HG02588 (cell line): ENCODE results near the gene MRFAP1L1.

Source experiments
- ATAC-seq: cut with Tn5 transposase; IDR thresholded peaks from one replicate; pipeline ENCODE4 v1.9.1; 2021; ENCODE audit warnings: mild to moderate bottlenecking, moderate library complexity; ENCODE audit not compliant: unreplicated experiment

MRFAP1L1 gene

GRCh38 chr4:6663596-6664393, 45.9 kb downstream of the MRFAP1L1 start:
- no peak for ATAC-seq

GRCh38 chr4:6662591-6662990, 47.1 kb downstream of the MRFAP1L1 start:
- ATAC-seq = no peak

GRCh38 chr4:6660430-6660829, 49.2 kb downstream of the MRFAP1L1 start:
- ATAC-seq = no peak

- no peak for ATAC-seq
These were observed 49.8 kb downstream of the MRFAP1L1 start for GRCh38 chr4:6659897-6660296.

GRCh38 chr4:6658597-6659075, 51.0 kb downstream of the MRFAP1L1 start:
- no peak for ATAC-seq

GRCh38 chr4:6658209-6658595, 51.5 kb downstream of the MRFAP1L1 start:
- no peak for ATAC-seq
